ENCODE data around the gene TIMP1.

TIMP1 gene

DNA sequence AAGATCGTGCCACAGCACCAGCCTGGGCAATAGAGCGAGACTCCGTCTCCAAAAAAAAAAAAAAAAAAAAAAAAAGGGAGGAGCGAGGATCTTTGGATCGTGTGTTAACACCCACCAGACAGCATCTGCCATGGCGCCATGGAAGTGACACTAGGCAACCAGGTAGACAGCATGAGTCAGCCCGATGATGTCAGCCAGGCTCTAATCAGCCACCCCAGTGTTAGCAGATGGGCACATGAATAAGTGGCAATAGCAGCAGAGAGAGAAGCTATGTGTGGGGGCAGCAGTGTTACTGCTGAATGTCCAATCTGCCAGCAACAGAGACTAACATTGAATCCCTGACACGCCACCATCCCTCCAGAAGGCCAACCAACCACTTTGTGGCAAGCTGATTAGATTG is 30.8 kb downstream of the TIMP1 start:
- H3K36me3 ChIP-seq (ENCODE audit: control insufficient read depth, insufficient read depth, low read length): no peaks in the 10 kb centered on the region
- H3K27me3 ChIP-seq (ENCODE audit: control insufficient read depth, insufficient read depth, low read length): no peaks in the 10 kb centered on the region
- no peak overlapping the region for H3K27ac ChIP-seq (ENCODE audit: low read depth, low read length)
- no peak overlapping the region for H3K4me3 ChIP-seq (ENCODE audit: low read length)
- no peak overlapping the region for H3K9ac ChIP-seq (ENCODE audit: low read length)
- H3K4me1 ChIP-seq (ENCODE audit: control insufficient read depth, insufficient read depth, low read length): no peaks in the 10 kb centered on the region

DNA sequence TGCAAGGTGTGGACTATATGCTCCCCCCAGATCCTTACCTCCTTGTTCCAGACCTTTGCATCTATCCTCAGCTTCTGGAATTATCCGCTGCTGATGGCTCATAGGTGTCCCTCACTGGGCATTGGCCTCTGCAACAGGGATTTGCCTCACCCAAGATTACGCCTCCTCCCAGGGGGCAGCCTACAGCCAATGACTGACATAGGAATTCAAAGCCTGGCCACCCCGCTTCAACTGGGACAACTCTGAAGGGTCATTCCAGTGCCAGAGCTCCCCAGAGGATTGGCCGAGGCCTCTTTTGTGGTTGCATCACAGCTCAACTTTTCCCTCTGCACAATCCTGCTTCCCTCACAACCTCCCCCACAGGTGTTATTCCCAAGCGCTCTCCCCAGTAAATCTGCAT is 32.4 kb downstream of the TIMP1 start:
- no peak overlapping the region for H3K4me3 ChIP-seq (ENCODE audit: low read length)
- H3K27me3 ChIP-seq (ENCODE audit: control insufficient read depth, insufficient read depth, low read length): no peaks in the 10 kb centered on the region
- H3K4me1 ChIP-seq (ENCODE audit: control insufficient read depth, insufficient read depth, low read length): no peaks in the 10 kb centered on the region
- H3K27ac ChIP-seq (ENCODE audit: low read depth, low read length): no peak overlapping the region
- no peaks in the 10 kb centered on the region for H3K36me3 ChIP-seq (ENCODE audit: control insufficient read depth, insufficient read depth, low read length)
- no peak overlapping the region for H3K9ac ChIP-seq (ENCODE audit: low read length)

DNA sequence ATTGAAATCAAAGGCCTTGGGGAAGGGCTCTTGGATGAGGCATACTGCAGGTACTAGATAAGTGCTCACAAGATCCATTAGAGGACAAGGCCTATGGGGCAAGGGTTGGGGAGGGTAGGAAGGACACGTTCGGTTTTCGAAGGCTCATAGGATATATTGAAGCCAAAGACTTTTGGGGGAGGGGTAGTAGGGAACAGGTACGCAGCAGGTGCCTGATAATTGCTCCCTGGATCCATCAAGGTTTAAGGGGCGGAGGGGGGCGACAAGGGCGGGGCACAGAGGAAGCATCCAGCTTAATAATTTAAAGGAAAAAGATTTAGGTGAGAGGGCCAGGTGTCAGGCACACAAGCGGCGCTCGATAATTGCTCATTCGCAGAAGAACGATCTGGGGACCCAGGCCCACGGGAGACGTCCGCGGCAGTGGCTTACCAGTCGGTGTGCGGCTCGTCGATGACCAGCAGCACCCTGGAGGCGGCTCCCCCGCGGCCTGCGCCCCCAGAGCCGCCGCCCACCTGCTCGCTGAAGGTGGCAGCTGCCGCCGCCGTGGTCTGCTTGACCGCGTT is 36.8 kb downstream of the TIMP1 start:
- H3K4me1 ChIP-seq (ENCODE audit: control insufficient read depth, insufficient read depth, low read length): no peaks in the 10 kb centered on the region
- H3K4me3 ChIP-seq (ENCODE audit: low read length): no peak overlapping the region
- H3K27ac ChIP-seq (ENCODE audit: low read depth, low read length): no peak overlapping the region
- no peaks in the 10 kb centered on the region for H3K27me3 ChIP-seq (ENCODE audit: control insufficient read depth, insufficient read depth, low read length)
- no peak overlapping the region for H3K9ac ChIP-seq (ENCODE audit: low read length)
- H3K36me3 ChIP-seq (ENCODE audit: control insufficient read depth, insufficient read depth, low read length): no peaks in the 10 kb centered on the region

DNA sequence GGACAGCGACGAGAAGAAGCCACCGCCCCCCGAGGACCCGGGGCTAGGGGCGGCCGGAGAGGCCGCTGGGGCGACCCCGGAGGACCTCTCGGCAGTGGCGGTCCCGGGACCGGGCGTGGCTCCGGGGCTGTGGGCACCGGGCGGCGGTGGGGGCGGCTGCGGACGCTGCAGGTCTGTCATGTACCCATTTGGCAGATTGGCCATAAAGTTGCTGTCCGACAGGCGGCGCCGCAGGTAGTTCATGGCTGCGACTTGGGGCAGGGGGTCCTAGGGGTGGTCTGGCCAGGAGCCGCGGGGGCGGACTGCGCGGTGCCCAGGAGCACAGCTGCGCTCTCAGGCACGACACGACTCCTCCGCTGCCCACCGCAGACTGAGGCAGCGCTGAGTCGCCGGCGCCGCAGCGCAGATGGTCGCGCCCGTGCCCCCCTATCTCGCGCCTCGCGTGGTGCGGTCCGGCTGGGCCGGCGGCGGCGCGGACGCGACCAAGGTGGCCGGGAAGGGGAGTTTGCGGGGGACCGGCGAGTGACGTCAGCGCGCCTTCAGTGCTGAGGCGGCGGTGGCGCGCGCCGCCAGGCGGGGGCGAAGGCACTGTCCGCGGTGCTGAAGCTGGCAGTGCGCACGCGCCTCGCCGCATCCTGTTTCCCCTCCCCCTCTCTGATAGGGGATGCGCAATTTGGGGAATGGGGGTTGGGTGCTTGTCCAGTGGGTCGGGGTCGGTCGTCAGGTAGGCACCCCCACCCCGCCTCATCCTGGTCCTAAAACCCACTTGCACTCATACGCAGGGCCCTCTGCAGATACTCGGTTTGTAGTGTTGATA is 37.5 kb downstream of the TIMP1 start, which contains the start of gene SYN1:
Gene SYN1, minus strand, starts transcription at position 372 of the 817 bp plus-strand sequence. Its CDS starts 129 bp downstream, at position 243.
- no peaks in the 10 kb centered on the region for H3K4me1 ChIP-seq (ENCODE audit: control insufficient read depth, insufficient read depth, low read length)
- H3K27ac ChIP-seq (ENCODE audit: low read depth, low read length): no peak within 1 kb of the TSS
- H3K4me3 ChIP-seq (ENCODE audit: low read length): peak within 1 kb of the TSS; percentile 52
- no peaks in the 10 kb centered on the region for H3K27me3 ChIP-seq (ENCODE audit: control insufficient read depth, insufficient read depth, low read length)
- H3K9ac ChIP-seq (ENCODE audit: low read length): no peak within 1 kb of the TSS
- no peaks in the 10 kb centered on the region for H3K36me3 ChIP-seq (ENCODE audit: control insufficient read depth, insufficient read depth, low read length)

DNA sequence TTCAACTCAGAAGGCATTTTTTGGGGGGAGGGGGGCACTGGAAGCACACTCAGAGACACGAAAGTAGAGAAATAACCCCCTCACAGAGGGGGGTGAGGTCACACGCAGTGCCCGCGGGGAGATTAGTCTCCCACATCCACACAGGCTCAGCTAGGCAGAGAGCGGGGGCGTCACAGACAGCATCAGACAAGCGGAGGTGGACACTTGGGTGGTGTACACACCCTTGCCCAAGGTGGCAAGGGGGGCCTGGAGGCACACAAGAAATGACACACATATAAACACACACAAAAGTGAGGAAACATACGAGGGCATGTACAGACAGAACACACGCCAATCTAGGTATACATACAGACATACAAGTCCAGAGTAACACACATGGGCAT is 38.1 kb downstream of the TIMP1 start:
- Histone ChIP-seq H3K27me3 (ENCODE audit: control insufficient read depth, insufficient read depth, low read length) (no peaks in the 10 kb centered on the region), H3K4me1 (ENCODE audit: control insufficient read depth, insufficient read depth, low read length) (no peaks in the 10 kb centered on the region), H3K36me3 (ENCODE audit: control insufficient read depth, insufficient read depth, low read length) (no peaks in the 10 kb centered on the region), H3K9ac (ENCODE audit: low read length) (no peak overlapping the region), H3K27ac (ENCODE audit: low read depth, low read length) (no peak overlapping the region), H3K4me3 (ENCODE audit: low read length) (no peak overlapping the region)

DNA sequence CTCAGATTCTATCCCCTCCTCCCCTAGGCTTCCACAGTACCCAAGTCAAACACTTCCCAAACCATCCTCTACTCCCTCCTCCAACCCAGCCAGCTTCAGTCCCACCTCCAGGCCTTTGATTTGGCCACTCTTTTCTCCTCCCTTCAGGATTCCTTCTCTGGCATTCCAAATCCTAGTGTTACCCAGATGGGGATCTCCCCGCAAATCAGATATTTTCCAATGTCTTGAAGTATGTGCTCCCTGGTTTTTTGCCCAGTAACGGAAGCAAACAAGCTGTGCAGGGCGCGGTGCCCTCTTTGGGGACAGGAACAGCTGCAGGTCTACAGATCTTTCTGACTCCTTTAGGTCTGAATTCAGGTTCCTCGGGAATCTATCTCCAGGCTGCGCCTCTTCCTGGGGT is 39.6 kb downstream of the TIMP1 start:
- Histone ChIP-seq H3K4me1 (ENCODE audit: control insufficient read depth, insufficient read depth, low read length) (no peaks in the 10 kb centered on the region), H3K9ac (ENCODE audit: low read length) (no peak overlapping the region), H3K36me3 (ENCODE audit: control insufficient read depth, insufficient read depth, low read length) (no peaks in the 10 kb centered on the region), H3K27ac (ENCODE audit: low read depth, low read length) (no peak overlapping the region), H3K4me3 (ENCODE audit: low read length) (no peak overlapping the region), H3K27me3 (ENCODE audit: control insufficient read depth, insufficient read depth, low read length) (no peaks in the 10 kb centered on the region)

DNA sequence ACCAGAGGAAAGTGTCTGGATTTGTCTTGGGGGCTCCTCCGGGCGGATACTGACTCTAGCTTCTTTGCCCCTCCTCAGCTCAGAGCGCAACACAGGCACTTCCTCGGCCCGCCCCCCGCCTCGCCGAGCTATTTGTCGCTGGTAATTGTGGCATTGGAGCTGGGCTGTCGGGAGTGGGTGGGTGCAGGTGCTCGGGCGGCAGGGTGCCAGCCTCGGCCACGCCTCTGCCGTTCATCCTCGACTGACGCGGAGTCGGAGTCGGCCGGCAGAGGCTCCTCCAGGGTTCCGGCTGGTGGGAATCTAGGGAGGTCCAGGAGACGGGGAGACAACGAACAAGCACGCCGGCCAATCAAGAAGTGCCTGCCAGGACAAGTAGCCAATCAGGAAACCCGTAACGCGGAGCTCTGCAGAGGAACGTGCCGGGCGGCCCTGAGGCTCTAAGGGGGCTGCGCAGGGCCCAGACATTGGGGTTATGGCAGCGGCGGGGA is 41.3 kb downstream of the TIMP1 start:
- Histone ChIP-seq H3K4me3 (ENCODE audit: low read length) (peak overlapping the region; percentile 32), H3K27ac (ENCODE audit: low read depth, low read length) (no peak overlapping the region), H3K36me3 (ENCODE audit: control insufficient read depth, insufficient read depth, low read length) (no peaks in the 10 kb centered on the region), H3K9ac (ENCODE audit: low read length) (no peak overlapping the region), H3K4me1 (ENCODE audit: control insufficient read depth, insufficient read depth, low read length) (no peaks in the 10 kb centered on the region), H3K27me3 (ENCODE audit: control insufficient read depth, insufficient read depth, low read length) (no peaks in the 10 kb centered on the region)

DNA sequence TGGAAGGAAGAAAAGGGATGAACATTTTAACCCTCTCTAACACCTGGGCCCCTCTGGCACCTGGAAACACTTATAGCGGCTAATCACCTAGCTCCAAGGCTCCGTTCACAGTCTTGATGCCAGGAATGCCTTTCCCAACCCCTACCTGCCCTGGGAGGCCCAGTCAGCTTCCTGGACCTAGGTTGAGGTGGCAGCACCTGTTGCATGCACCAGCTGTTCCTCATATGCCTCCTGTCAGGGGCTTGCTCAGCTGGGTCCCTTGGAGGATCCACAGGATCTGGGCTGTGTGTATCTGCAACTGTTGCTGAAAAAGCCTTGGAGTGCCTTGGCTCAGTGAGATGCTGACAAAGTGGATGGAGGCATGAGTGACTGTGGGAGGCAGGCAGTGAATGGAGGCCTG is 43.1 kb downstream of the TIMP1 start:
- H3K9ac ChIP-seq (ENCODE audit: low read length): no peak overlapping the region
- H3K4me3 ChIP-seq (ENCODE audit: low read length): no peak overlapping the region
- H3K27ac ChIP-seq (ENCODE audit: low read depth, low read length): no peak overlapping the region
- H3K4me1 ChIP-seq (ENCODE audit: control insufficient read depth, insufficient read depth, low read length): no peaks in the 10 kb centered on the region
- H3K36me3 ChIP-seq (ENCODE audit: control insufficient read depth, insufficient read depth, low read length): no peaks in the 10 kb centered on the region
- H3K27me3 ChIP-seq (ENCODE audit: control insufficient read depth, insufficient read depth, low read length): no peaks in the 10 kb centered on the region

DNA sequence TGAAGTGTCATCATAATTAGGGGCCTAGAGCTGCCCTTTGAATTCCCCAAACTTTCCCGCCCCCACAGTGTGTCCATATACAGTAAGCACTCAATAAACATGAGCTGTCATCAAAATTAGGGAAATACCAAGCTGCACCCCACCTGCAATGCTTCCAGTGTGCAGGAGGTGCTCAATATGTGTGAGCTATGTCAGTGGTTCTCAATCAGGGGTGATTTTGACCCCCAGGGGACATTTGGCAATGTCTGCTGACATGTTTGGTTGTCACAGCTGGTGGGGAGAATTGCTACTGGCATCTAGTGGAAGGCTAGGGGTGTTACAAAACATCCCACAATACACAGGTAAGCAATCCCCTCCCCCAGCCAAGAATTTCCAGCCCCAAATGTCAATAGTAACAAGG is 46.7 kb downstream of the TIMP1 start:
- no peaks in the 10 kb centered on the region for H3K4me1 ChIP-seq (ENCODE audit: control insufficient read depth, insufficient read depth, low read length)
- no peak overlapping the region for H3K9ac ChIP-seq (ENCODE audit: low read length)
- H3K4me3 ChIP-seq (ENCODE audit: low read length): no peak overlapping the region
- H3K27me3 ChIP-seq (ENCODE audit: control insufficient read depth, insufficient read depth, low read length): no peaks in the 10 kb centered on the region
- H3K27ac ChIP-seq (ENCODE audit: low read depth, low read length): no peak overlapping the region
- H3K36me3 ChIP-seq (ENCODE audit: control insufficient read depth, insufficient read depth, low read length): no peaks in the 10 kb centered on the region

DNA sequence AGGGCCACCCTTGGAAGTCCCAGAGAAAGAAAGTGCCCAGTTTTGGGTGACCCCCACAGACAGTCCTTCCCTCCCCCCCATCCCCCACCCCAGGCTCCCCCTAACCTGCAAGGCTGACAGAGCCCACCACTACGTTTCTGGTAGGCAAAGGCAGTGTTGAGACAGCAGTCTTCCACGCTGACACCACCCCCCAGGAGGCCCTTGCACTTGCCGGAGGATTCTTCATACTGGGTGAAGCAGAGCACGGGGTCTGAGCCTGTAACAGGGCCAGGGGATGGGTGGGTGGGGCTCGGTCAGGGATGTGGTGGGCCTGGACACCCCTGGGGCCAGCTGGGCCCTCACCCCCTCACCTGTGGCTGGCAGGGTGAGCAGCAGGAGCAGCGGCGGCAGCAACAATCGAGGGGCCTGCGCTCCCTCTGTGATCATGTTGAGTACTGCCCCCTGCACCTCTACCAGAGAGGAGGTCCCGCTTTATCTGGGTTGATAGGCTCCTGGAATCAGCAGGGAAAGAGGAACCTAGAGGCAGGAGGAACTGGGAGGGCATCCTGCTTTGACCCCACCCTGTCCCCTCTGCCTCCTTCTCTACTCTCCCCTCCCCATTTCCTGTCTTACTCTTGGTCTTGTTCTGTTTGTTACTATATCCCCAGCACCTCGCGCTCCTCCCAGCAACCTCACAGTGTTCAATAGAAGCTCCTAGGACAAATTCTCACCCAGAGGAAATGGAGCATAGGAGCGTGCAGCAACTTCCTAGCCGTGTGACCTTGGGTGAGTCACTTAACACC is 47.4 kb downstream of the TIMP1 start, which contains the start of gene CFP:
Gene CFP, minus strand, starts transcription at position 512 of the 782 bp plus-strand sequence. Its CDS starts 86 bp downstream, at position 426.
- Histone ChIP-seq H3K4me1 (ENCODE audit: control insufficient read depth, insufficient read depth, low read length) (no peaks in the 10 kb centered on the region), H3K27me3 (ENCODE audit: control insufficient read depth, insufficient read depth, low read length) (no peaks in the 10 kb centered on the region), H3K4me3 (ENCODE audit: low read length) (no peak within 1 kb of the TSS), H3K27ac (ENCODE audit: low read depth, low read length) (no peak within 1 kb of the TSS), H3K36me3 (ENCODE audit: control insufficient read depth, insufficient read depth, low read length) (no peaks in the 10 kb centered on the region), H3K9ac (ENCODE audit: low read length) (no peak within 1 kb of the TSS)

DNA sequence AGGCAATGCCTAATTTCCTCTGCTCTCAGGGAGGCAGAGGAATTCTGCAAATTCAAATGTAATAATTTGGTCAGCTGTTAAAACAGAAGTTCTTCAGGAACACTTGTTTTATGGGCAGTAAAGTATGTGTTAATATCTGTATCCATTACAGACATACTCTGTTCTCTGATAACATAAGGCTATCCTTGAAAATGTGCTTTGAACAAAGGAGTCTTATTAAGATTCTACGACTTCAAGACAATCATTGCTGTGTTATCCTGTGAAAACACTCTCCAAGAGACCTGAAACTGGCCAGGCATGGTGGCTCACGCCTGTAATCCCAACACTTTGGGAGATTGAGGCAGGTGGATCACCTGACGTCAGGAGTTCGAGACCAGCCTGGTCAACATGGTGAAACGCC is 49.4 kb downstream of the TIMP1 start:
- no peaks in the 10 kb centered on the region for H3K27me3 ChIP-seq (ENCODE audit: control insufficient read depth, insufficient read depth, low read length)
- no peak overlapping the region for H3K9ac ChIP-seq (ENCODE audit: low read length)
- H3K4me3 ChIP-seq (ENCODE audit: low read length): no peak overlapping the region
- no peaks in the 10 kb centered on the region for H3K36me3 ChIP-seq (ENCODE audit: control insufficient read depth, insufficient read depth, low read length)
- H3K4me1 ChIP-seq (ENCODE audit: control insufficient read depth, insufficient read depth, low read length): no peaks in the 10 kb centered on the region
- H3K27ac ChIP-seq (ENCODE audit: low read depth, low read length): no peak overlapping the region

DNA sequence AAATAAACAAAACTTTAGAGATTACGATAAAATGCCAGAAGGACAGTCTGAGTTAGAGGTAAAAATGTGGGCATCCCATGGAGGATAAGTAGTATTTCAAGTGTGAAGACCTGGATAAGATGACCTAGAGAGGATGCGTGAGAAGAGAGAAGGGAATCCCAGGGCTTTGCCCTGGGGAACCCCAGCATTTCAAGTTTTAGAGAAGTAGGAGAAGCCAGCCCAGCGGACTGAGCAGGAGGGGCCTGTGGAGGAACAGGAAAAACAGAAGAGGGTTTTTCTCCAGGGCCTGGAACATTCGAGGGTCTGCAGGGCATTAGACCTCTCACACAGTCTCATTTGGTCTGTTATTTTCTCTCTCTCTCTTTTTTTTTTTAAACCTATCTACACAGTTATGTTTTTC is 50.4 kb downstream of the TIMP1 start:
- Histone ChIP-seq H3K4me3 (ENCODE audit: low read length) (no peak overlapping the region), H3K9ac (ENCODE audit: low read length) (no peak overlapping the region), H3K27me3 (ENCODE audit: control insufficient read depth, insufficient read depth, low read length) (no peaks in the 10 kb centered on the region), H3K27ac (ENCODE audit: low read depth, low read length) (no peak overlapping the region), H3K36me3 (ENCODE audit: control insufficient read depth, insufficient read depth, low read length) (no peaks in the 10 kb centered on the region), H3K4me1 (ENCODE audit: control insufficient read depth, insufficient read depth, low read length) (no peaks in the 10 kb centered on the region)

All from rectal smooth muscle tissue (tissue), 1 donor.